Measurements from ENCODE around the gene CDIPT. TPM values are rescaled to one million over a fixed set of nuclear protein-coding genes. Genes with fewer than 3 reads are reported as not detected.
"Not testable (repeated sequence)": the region's sequence is repeated elsewhere in the genome, so short reads cannot be mapped to it uniquely, and the experiment has no call there.

The CDIPT gene
- total and polyA plus RNA-seq, 2 donors = 44.1 to 73.3 TPM

GRCh38 chr16:29891525-29892457, 28.8 kb upstream of the CDIPT start:
- no peak for DNase-seq (ENCODE audit: low read depth in 6 of 9, low spot score in 9 of 9)
- 85% methylated on average over 10 of the region's 10 CpGs for WGBS
- no peaks in the 10 kb centered on the region for H3K4me1 ChIP-seq (ENCODE audit: control insufficient read depth in 2 of 2, insufficient read depth in 2 of 2, low read length in 2 of 2)

DNA sequence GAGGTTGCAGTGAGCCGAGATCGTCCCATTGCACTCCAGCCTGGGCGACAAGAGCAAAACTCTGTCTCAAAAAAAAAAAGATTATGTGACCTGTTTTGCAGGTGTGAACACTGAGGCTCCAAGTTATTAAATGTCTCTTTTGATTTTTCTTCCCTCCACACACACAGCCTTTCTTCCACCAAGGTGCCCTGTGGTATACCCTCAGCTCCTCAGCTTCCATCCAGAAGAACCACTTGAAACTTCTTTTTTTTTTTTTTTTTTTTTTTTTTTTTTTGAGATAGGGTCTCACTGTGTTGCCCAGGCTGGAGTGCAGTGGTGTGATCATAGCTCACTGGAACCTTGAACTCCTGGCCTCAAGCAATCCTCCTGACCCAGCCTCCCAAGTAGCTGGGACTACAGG, 26.3 kb upstream of the CDIPT start:
- not testable (repeated sequence) for H3K36me3 ChIP-seq (ENCODE audit: control insufficient read depth in 2 of 2, insufficient read depth in 2 of 2, low read length in 1 of 2); DNase-seq (ENCODE audit: low read depth in 6 of 9, low spot score in 9 of 9); H3K27ac ChIP-seq (ENCODE audit: low read depth in 1 of 2, low read length in 1 of 2); H3K4me1 ChIP-seq (ENCODE audit: control insufficient read depth in 2 of 2, insufficient read depth in 2 of 2, low read length in 2 of 2); H3K4me3 ChIP-seq (ENCODE audit: low read length in 2 of 2); H3K27me3 ChIP-seq (ENCODE audit: control insufficient read depth in 2 of 2, insufficient read depth in 1 of 2, low read length in 1 of 2); H3K9me3 ChIP-seq (ENCODE audit: control insufficient read depth in 2 of 2, insufficient read depth in 1 of 2, low read length in 1 of 2)
- WGBS = 92% methylated on average over 3 of the region's 3 CpGs

More at GRCh38 chr16:29891525-29892457, 28.8 kb upstream of the CDIPT start:
- Histone ChIP-seq H3K36me3 (ENCODE audit: control insufficient read depth in 2 of 2, insufficient read depth in 2 of 2, low read length in 1 of 2) (no peaks in the 10 kb centered on the region), H3K27me3 (ENCODE audit: control insufficient read depth in 2 of 2, insufficient read depth in 1 of 2, low read length in 1 of 2) (peaks cover 0 to 17% of the 10 kb centered on the region in 2 donors), H3K9me3 (ENCODE audit: control insufficient read depth in 2 of 2, insufficient read depth in 1 of 2, low read length in 1 of 2) (no peaks in the 10 kb centered on the region), H3K27ac (ENCODE audit: low read depth in 1 of 2, low read length in 1 of 2) (no peak overlapping the region), H3K4me3 (ENCODE audit: low read length in 2 of 2) (no peak overlapping the region)

GRCh38 chr16:29883987-29884386, 21.0 kb upstream of the CDIPT start:
- Histone ChIP-seq H3K4me3 (ENCODE audit: low read length in 2 of 2) (no peak overlapping the region), H3K4me1 (ENCODE audit: control insufficient read depth in 2 of 2, insufficient read depth in 2 of 2, low read length in 2 of 2) (no peaks in the 10 kb centered on the region), H3K27ac (ENCODE audit: low read depth in 1 of 2, low read length in 1 of 2) (no peak overlapping the region), H3K36me3 (ENCODE audit: control insufficient read depth in 2 of 2, insufficient read depth in 2 of 2, low read length in 1 of 2) (no peaks in the 10 kb centered on the region), H3K9me3 (ENCODE audit: control insufficient read depth in 2 of 2, insufficient read depth in 1 of 2, low read length in 1 of 2) (no peaks in the 10 kb centered on the region), H3K27me3 (ENCODE audit: control insufficient read depth in 2 of 2, insufficient read depth in 1 of 2, low read length in 1 of 2) (peaks cover 0 to 4% of the 10 kb centered on the region in 2 donors)
- DNase-seq (ENCODE audit: low read depth in 6 of 9, low spot score in 9 of 9) = no peak
- WGBS = 76% methylated on average over 6 of the region's 6 CpGs

GRCh38 chr16:29881050-29881449, 18.0 kb upstream of the CDIPT start:
- Histone ChIP-seq H3K4me1 (ENCODE audit: control insufficient read depth in 2 of 2, insufficient read depth in 2 of 2, low read length in 2 of 2) (peaks cover 4 to 16% of the 10 kb centered on the region in 2 donors), H3K27me3 (ENCODE audit: control insufficient read depth in 2 of 2, insufficient read depth in 1 of 2, low read length in 1 of 2) (peaks cover 12 to 25% of the 10 kb centered on the region in 2 donors), H3K27ac (ENCODE audit: low read depth in 1 of 2, low read length in 1 of 2) (no peak overlapping the region), H3K9me3 (ENCODE audit: control insufficient read depth in 2 of 2, insufficient read depth in 1 of 2, low read length in 1 of 2) (peaks cover 0 to 14% of the 10 kb centered on the region in 2 donors), H3K36me3 (ENCODE audit: control insufficient read depth in 2 of 2, insufficient read depth in 2 of 2, low read length in 1 of 2) (no peaks in the 10 kb centered on the region), H3K4me3 (ENCODE audit: low read length in 2 of 2) (no peak overlapping the region)
- no peak for DNase-seq (ENCODE audit: low read depth in 6 of 9, low spot score in 9 of 9)
- 95% methylated on average over 3 of the region's 3 CpGs for WGBS

GRCh38 chr16:29878172-29878571, 15.1 kb upstream of the CDIPT start:
- DNase-seq (ENCODE audit: low read depth in 6 of 9, low spot score in 9 of 9) = no peak
- Histone ChIP-seq H3K9me3 (ENCODE audit: control insufficient read depth in 2 of 2, insufficient read depth in 1 of 2, low read length in 1 of 2) (peaks cover 0 to 16% of the 10 kb centered on the region in 2 donors), H3K4me3 (ENCODE audit: low read length in 2 of 2) (no peak overlapping the region), H3K27ac (ENCODE audit: low read depth in 1 of 2, low read length in 1 of 2) (no peak overlapping the region), H3K4me1 (ENCODE audit: control insufficient read depth in 2 of 2, insufficient read depth in 2 of 2, low read length in 2 of 2) (peaks cover 4 to 16% of the 10 kb centered on the region in 2 donors), H3K36me3 (ENCODE audit: control insufficient read depth in 2 of 2, insufficient read depth in 2 of 2, low read length in 1 of 2) (no peaks in the 10 kb centered on the region), H3K27me3 (ENCODE audit: control insufficient read depth in 2 of 2, insufficient read depth in 1 of 2, low read length in 1 of 2) (peaks cover 20 to 51% of the 10 kb centered on the region in 2 donors)
- 93% methylated on average over 14 of the region's 14 CpGs for WGBS

- peaks cover 0 to 16% of the 10 kb centered on the region in 2 donors for H3K9me3 ChIP-seq (ENCODE audit: control insufficient read depth in 2 of 2, insufficient read depth in 1 of 2, low read length in 1 of 2)
- H3K27ac ChIP-seq (ENCODE audit: low read depth in 1 of 2, low read length in 1 of 2) = no peak overlapping the region
- 26% methylated on average over 28 of the region's 28 CpGs for WGBS
- H3K36me3 ChIP-seq (ENCODE audit: control insufficient read depth in 2 of 2, insufficient read depth in 2 of 2, low read length in 1 of 2) = no peaks in the 10 kb centered on the region
- H3K27me3 ChIP-seq (ENCODE audit: control insufficient read depth in 2 of 2, insufficient read depth in 1 of 2, low read length in 1 of 2) = peaks cover 20 to 52% of the 10 kb centered on the region in 2 donors
- H3K4me3 ChIP-seq (ENCODE audit: low read length in 2 of 2) = no peak overlapping the region
- peaks cover 4 to 16% of the 10 kb centered on the region in 2 donors for H3K4me1 ChIP-seq (ENCODE audit: control insufficient read depth in 2 of 2, insufficient read depth in 2 of 2, low read length in 2 of 2)
- DNase-seq (ENCODE audit: low read depth in 6 of 9, low spot score in 9 of 9) = peak in 6 of 9 donors; percentile 15 to 57 (median 38)
Measured at GRCh38 chr16:29877266-29877961, 14.4 kb upstream of the CDIPT start.

DNA sequence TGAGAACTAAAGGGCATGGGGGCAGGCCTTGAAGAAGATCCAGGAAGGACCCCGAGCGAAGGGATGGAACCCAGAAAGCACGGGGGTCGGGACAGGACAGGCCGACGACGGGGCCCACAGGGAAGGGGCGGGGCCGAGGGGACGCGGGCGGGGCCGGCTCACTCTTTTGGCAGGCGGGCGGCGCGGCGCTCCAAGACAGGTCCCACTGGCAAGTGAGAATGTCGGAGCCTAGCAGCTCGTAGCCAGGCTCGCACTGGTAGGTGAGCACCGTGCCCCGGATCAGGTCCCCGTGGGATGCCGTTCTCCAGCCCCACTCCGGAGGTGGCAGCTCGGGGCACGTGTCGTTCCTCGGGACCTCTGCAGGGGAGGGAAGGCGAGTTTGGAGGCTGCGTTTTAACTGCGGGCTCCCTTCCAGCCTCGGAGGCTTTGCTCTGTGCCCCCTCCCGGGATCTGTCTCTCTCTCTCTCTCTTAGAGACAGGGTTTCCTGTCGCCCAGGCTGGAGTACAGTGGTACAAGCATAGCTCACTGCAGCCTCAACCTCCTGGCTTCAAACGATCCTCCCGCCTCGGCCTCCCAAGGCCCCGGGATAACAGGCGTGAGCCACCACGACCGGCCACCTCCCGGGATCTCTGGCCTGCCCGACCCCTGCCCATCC, 13.7 kb upstream of the CDIPT start:
- Histone ChIP-seq H3K9me3 (ENCODE audit: control insufficient read depth in 2 of 2, insufficient read depth in 1 of 2, low read length in 1 of 2) (peaks cover 0 to 16% of the 10 kb centered on the region in 2 donors), H3K36me3 (ENCODE audit: control insufficient read depth in 2 of 2, insufficient read depth in 2 of 2, low read length in 1 of 2) (no peaks in the 10 kb centered on the region), H3K4me3 (ENCODE audit: low read length in 2 of 2) (peak overlapping the region in 1 of 2 donors; percentile 32), H3K27ac (ENCODE audit: low read depth in 1 of 2, low read length in 1 of 2) (no peak overlapping the region), H3K4me1 (ENCODE audit: control insufficient read depth in 2 of 2, insufficient read depth in 2 of 2, low read length in 2 of 2) (peaks cover 4 to 16% of the 10 kb centered on the region in 2 donors), H3K27me3 (ENCODE audit: control insufficient read depth in 2 of 2, insufficient read depth in 1 of 2, low read length in 1 of 2) (peaks cover 20 to 56% of the 10 kb centered on the region in 2 donors)
- WGBS = 7% methylated on average over 45 of the region's 45 CpGs
- no peak for DNase-seq (ENCODE audit: low read depth in 6 of 9, low spot score in 9 of 9)

DNA sequence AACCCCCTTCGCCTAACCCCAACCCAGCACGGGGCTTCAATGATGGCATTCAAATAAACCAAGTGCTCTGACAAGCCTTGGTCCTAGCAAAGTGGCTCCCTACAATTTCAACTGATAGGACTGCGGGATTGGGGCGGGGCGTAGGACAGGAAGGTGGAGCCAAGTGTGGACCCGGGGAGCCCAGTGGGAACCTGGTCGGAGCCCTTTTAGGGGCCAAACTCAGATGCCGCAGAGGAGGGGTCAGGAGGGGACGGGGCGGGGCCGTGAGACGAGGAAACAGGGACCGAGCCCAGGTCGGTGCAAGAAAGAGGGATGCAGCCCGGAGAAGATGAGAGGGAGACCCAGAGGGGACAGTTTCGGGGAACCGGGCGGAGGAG, 13.2 kb upstream of the CDIPT start:
- DNase-seq (ENCODE audit: low read depth in 6 of 9, low spot score in 9 of 9) = no peak
- Histone ChIP-seq H3K27me3 (ENCODE audit: control insufficient read depth in 2 of 2, insufficient read depth in 1 of 2, low read length in 1 of 2) (peaks cover 20 to 57% of the 10 kb centered on the region in 2 donors), H3K9me3 (ENCODE audit: control insufficient read depth in 2 of 2, insufficient read depth in 1 of 2, low read length in 1 of 2) (peaks cover 0 to 16% of the 10 kb centered on the region in 2 donors), H3K36me3 (ENCODE audit: control insufficient read depth in 2 of 2, insufficient read depth in 2 of 2, low read length in 1 of 2) (no peaks in the 10 kb centered on the region), H3K4me3 (ENCODE audit: low read length in 2 of 2) (peak overlapping the region in 1 of 2 donors; percentile 32), H3K4me1 (ENCODE audit: control insufficient read depth in 2 of 2, insufficient read depth in 2 of 2, low read length in 2 of 2) (peaks cover 4 to 16% of the 10 kb centered on the region in 2 donors), H3K27ac (ENCODE audit: low read depth in 1 of 2, low read length in 1 of 2) (no peak overlapping the region)
- 24% methylated on average over 18 of the region's 18 CpGs for WGBS
